Neural crest cell (in vitro differentiated cells): ENCODE results near the gene CNTN2. TPM values are rescaled to one million over a fixed set of nuclear protein-coding genes. Genes with fewer than 3 reads are reported as not detected.
A peak's percentile ranks its signal among the peaks of the same experiment; 100 is the strongest.

ENCODE experiments used
- DNase-seq: peaks from one replicate; pipeline ENCODE4 v3.0.0; 2021; ENCODE audit warnings: low read depth, mixed read lengths, low spot score
- H3K27ac Mint-ChIP-seq: one replicate; pipeline ENCODE4 v1.8.0; 2021; ENCODE audit warnings: mild to moderate bottlenecking, mixed read lengths; ENCODE audit not compliant: unreplicated experiment
- H3K27me3 Mint-ChIP-seq: 2 replicates; pipeline ENCODE4 v1.8.0; 2021; ENCODE audit warnings: low read depth, mild to moderate bottlenecking, mixed read lengths
- H3K36me3 Mint-ChIP-seq: 2 replicates; pipeline ENCODE4 v1.8.0; 2021; ENCODE audit warnings: low read depth, mild to moderate bottlenecking, mixed read lengths
- H3K4me1 Mint-ChIP-seq: 2 replicates; pipeline ENCODE4 v1.8.0; 2021; ENCODE audit warnings: mixed read lengths
- H3K4me3 Mint-ChIP-seq: one replicate; pipeline ENCODE4 v1.8.0; 2021; ENCODE audit warnings: mild to moderate bottlenecking, mixed read lengths
- H3K9me3 Mint-ChIP-seq: 2 replicates; pipeline ENCODE4 v1.8.0; 2021; ENCODE audit warnings: mixed read lengths
- total RNA-seq: library from RNA; stranded (reverse); gene quantifications from 2 replicates; pipeline ENCODE4 v1.2.1, GENCODE V29; 2021
- TF ChIP-seq, protein P1 (sequence below): fragments of 200-600 bp; sonication (generic); conservative IDR thresholded peaks from 2 replicates; pipeline ENCODE4 v1.5.0; 2021; ENCODE audit warnings: antibody characterized with exemption, mild to moderate bottlenecking

Gene CNTN2
- total RNA-seq, 1 donor from 2014 or later: 26.3 TPM

- Mint-ChIP-seq H3K9me3 (no peaks in the 10 kb centered on the region), H3K4me3 (no peak overlapping the region), H3K27me3 (peaks cover 11% of the 10 kb centered on the region), H3K27ac (no peak overlapping the region), H3K4me1 (peaks cover 24% of the 10 kb centered on the region), H3K36me3 (no peaks in the 10 kb centered on the region)
- DNase-seq: no peak
- TF ChIP-seq, protein P1, sequence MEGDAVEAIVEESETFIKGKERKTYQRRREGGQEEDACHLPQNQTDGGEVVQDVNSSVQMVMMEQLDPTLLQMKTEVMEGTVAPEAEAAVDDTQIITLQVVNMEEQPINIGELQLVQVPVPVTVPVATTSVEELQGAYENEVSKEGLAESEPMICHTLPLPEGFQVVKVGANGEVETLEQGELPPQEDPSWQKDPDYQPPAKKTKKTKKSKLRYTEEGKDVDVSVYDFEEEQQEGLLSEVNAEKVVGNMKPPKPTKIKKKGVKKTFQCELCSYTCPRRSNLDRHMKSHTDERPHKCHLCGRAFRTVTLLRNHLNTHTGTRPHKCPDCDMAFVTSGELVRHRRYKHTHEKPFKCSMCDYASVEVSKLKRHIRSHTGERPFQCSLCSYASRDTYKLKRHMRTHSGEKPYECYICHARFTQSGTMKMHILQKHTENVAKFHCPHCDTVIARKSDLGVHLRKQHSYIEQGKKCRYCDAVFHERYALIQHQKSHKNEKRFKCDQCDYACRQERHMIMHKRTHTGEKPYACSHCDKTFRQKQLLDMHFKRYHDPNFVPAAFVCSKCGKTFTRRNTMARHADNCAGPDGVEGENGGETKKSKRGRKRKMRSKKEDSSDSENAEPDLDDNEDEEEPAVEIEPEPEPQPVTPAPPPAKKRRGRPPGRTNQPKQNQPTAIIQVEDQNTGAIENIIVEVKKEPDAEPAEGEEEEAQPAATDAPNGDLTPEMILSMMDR: no peak
Observed at GRCh38 chr1:205025239-205025638, 17.8 kb upstream of the CNTN2 start.

DNA sequence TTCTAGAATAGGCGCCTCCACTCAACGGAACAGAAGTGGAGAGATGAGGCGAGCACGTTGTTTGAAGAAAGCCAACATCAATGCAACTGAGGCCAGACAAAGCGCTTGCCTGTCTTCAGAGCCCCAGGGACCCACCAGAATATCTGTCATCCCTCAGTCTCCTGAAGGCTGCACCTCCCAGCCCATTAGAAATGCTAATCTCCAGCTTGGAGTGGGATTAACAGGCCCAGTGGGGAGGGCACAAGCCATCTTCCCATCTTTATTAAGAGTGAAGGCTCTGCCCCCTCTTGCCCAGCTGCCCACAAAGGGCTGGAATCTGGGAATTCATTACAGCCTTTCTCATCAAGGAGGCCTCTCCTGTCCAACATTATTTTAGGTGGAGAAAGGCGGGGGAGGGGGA, 16.8 kb upstream of the CNTN2 start:
- H3K4me1 Mint-ChIP-seq: peaks cover 34% of the 10 kb centered on the region
- H3K9me3 Mint-ChIP-seq: no peaks in the 10 kb centered on the region
- H3K27ac Mint-ChIP-seq: no peak overlapping the region
- no peak overlapping the region for H3K4me3 Mint-ChIP-seq
- TF ChIP-seq, protein P1: no peak
- peaks cover 17% of the 10 kb centered on the region for H3K27me3 Mint-ChIP-seq
- no peak for DNase-seq
- H3K36me3 Mint-ChIP-seq: no peaks in the 10 kb centered on the region

DNA sequence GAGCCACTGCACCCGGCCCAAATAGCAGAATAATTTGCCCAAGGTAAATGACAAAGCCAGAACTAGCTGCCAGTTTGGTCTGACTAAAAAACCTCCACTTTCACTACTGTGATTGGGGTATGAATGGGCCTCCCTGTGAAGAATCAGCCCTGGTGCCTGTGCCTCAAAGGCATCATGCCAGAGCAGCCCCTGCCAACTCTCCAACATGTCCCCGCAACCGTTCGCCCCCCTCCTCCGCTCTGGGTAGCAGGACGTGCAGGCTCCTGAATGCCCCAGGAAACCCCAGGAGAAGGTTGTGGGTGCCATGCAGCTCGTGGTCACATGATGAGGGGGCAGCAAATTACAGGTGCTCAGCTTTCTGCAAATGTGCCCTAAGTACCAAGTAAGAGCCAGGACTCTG, 14.6 kb upstream of the CNTN2 start:
- no peak overlapping the region for H3K4me3 Mint-ChIP-seq
- no peak for DNase-seq
- H3K9me3 Mint-ChIP-seq: no peaks in the 10 kb centered on the region
- TF ChIP-seq, protein P1: no peak
- no peak overlapping the region for H3K27ac Mint-ChIP-seq
- peaks cover 17% of the 10 kb centered on the region for H3K27me3 Mint-ChIP-seq
- peaks cover 42% of the 10 kb centered on the region for H3K4me1 Mint-ChIP-seq
- H3K36me3 Mint-ChIP-seq: no peaks in the 10 kb centered on the region

- H3K4me1 Mint-ChIP-seq: peaks cover 42% of the 10 kb centered on the region
- no peak overlapping the region for H3K27ac Mint-ChIP-seq
- no peaks in the 10 kb centered on the region for H3K9me3 Mint-ChIP-seq
- TF ChIP-seq, protein P1: no peak
- H3K4me3 Mint-ChIP-seq: no peak overlapping the region
- H3K27me3 Mint-ChIP-seq: peaks cover 17% of the 10 kb centered on the region
- no peaks in the 10 kb centered on the region for H3K36me3 Mint-ChIP-seq
- no peak for DNase-seq
Observed at GRCh38 chr1:205028924-205029323, 14.1 kb upstream of the CNTN2 start.

- peaks cover 40% of the 10 kb centered on the region for H3K4me1 Mint-ChIP-seq
- TF ChIP-seq, protein P1: no peak
- peak overlapping the region; percentile 59 for H3K27ac Mint-ChIP-seq
- no peak overlapping the region for H3K4me3 Mint-ChIP-seq
- no peak for DNase-seq
- no peaks in the 10 kb centered on the region for H3K36me3 Mint-ChIP-seq
- H3K27me3 Mint-ChIP-seq: peaks cover 15% of the 10 kb centered on the region
- no peaks in the 10 kb centered on the region for H3K9me3 Mint-ChIP-seq
Observed at GRCh38 chr1:205030241-205030640, 12.8 kb upstream of the CNTN2 start.

- H3K9me3 Mint-ChIP-seq: no peaks in the 10 kb centered on the region
- no peaks in the 10 kb centered on the region for H3K36me3 Mint-ChIP-seq
- peak overlapping the region; percentile 13 for H3K27ac Mint-ChIP-seq
- peak; percentile 17 for DNase-seq
- TF ChIP-seq, protein P1: no peak
- H3K27me3 Mint-ChIP-seq: peaks cover 14% of the 10 kb centered on the region
- H3K4me1 Mint-ChIP-seq: peaks cover 34% of the 10 kb centered on the region
- no peak overlapping the region for H3K4me3 Mint-ChIP-seq
Observed at GRCh38 chr1:205030896-205031295, 12.1 kb upstream of the CNTN2 start.
